Heart left ventricle (tissue), 13 donors: ENCODE measurements around the gene GNPDA1.

Experiments
- CTCF ChIP-seq, 12 donors: fragments of 200-600 bp; sonication (generic) in 4 of 12; IDR thresholded peaks; one replicate each; pipeline versions ENCODE4 v1.5.0 to v1.8.0; 2018 to 2022; ENCODE audit warnings: antibody characterized with exemption in 12 of 12, mild to moderate bottlenecking in 5 of 12
- POLR2A ChIP-seq, 2 donors: fragments of 450-650 bp; IDR thresholded peaks; one replicate each; pipeline ENCODE4 v1.6.1; 2017; ENCODE audit warnings: antibody characterized with exemption in 2 of 2, mild to moderate bottlenecking in 2 of 2, moderate library complexity in 2 of 2
- donor health status: ischemic (EF 13 %, LVEDD 7.1; RV severe dilation, severe dysfunction).
- donor health status: DM: no; HTN: yes; CAD: no.
- donor health status: DM: no; HTN: no; CAD: no.
- donor health status: ischemic (EF 25% LVEDD 6.9; RV normal size, moderate dysfunction).
- donor health status: ischemic (EF 25% LVEDD 5.7; RV mildly dilated, moderate dysfunction).
- donor health status: ischemic (EF 35%, LVEDD 5.7; RV mildly dilated, moderate dysfunction).
- donor health status: nonischemic (EF 11% LVEDD 7.7; RV severe dilation, severe dysfunction).
- donor health status: DM: yes; HTN: yes; CAD: no.
- donor health status: PGD.
- donor health status: ischemic (EF 29% LVEDD 5.4; RV normal size, mild dysfunction).
- donor health status: nonischemic (EF 23%, LVEDD 6.1; RV moderate dilation, normal function).

DNA sequence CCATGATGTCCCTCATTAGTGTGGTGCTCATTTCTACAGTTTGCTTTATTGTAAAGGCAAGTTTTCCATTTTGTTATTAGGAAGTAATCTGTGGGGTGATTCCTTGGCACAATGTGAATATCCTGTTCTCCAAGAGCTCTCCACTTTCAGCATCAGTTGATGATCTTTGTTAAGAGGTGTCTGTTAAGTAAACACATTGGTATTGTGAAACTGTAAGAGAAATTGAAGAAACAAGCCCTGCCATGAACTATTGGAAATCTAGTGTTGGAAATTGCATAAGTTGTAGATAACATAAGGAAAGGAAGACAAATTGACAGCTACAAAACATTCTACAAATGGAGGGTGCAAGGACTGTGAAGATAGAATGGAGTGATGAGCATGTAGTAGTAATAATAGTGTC is 26.8 kb downstream of the GNPDA1 start:
- TF ChIP-seq CTCF (IDR thresholded peaks at IDR 0.05): no peak
- TF ChIP-seq POLR2A (IDR thresholded peaks at IDR 0.05): no peak
